ENCODE measurements around the gene GLIS2.

DNA sequence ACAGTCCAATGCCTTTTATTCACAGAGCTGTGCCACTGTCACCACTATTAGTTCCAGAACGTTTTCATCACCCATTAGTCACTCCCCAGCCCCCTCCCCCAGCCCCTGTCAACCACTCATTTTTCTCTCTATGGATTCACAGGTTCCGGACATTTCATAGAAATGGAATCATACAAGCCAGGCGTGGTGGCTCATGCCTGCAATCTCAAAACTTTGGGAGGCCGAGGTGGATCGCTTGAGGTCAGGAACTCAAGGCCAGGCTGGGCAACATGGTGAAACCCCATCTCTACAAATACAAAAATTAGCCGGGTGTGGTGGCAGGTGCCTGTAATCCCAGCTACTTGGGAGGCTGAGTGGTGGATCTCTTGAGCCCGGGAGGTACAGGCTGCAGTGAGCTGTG is 36.0 kb downstream of the GLIS2 start:
- TF ChIP-seq ZFX (IDR thresholded peaks at IDR 0.05), result no peak
- TF ChIP-seq, protein P1, sequence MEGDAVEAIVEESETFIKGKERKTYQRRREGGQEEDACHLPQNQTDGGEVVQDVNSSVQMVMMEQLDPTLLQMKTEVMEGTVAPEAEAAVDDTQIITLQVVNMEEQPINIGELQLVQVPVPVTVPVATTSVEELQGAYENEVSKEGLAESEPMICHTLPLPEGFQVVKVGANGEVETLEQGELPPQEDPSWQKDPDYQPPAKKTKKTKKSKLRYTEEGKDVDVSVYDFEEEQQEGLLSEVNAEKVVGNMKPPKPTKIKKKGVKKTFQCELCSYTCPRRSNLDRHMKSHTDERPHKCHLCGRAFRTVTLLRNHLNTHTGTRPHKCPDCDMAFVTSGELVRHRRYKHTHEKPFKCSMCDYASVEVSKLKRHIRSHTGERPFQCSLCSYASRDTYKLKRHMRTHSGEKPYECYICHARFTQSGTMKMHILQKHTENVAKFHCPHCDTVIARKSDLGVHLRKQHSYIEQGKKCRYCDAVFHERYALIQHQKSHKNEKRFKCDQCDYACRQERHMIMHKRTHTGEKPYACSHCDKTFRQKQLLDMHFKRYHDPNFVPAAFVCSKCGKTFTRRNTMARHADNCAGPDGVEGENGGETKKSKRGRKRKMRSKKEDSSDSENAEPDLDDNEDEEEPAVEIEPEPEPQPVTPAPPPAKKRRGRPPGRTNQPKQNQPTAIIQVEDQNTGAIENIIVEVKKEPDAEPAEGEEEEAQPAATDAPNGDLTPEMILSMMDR (conservative IDR thresholded peaks at IDR 0.05), result no peak

All from C4-2B (cell line).